Neural progenitor cell (in vitro differentiated cells): ENCODE measurements around the gene FOXO1. TPM values are rescaled to one million over a fixed set of nuclear protein-coding genes. Genes with fewer than 3 reads are reported as not detected.

ENCODE experiments used
- DNase-seq: peaks from one replicate; pipeline ENCODE4 v3.0.0-alpha.2; 2016; ENCODE audit warnings: low spot score
- H2AFZ ChIP-seq: fragments of 200-600 bp; sonication (generic); replicated peaks from 2 replicates; pipeline ENCODE4 v1.6.1; 2016; ENCODE audit warnings: antibody characterized with exemption
- H3F3A ChIP-seq: fragments of 200-600 bp; sonication (generic); 2 replicates; pipeline ENCODE4 v1.6.1; 2016; ENCODE audit warnings: antibody characterized with exemption, low read depth
- H3K27ac ChIP-seq: fragments of 200-600 bp; sonication (generic); 2 replicates; pipeline ENCODE4 v1.5.1; 2016; ENCODE audit warnings: mild to moderate bottlenecking
- H3K27me3 ChIP-seq: fragments of 200-600 bp; sonication (generic); 2 replicates; pipeline ENCODE4 v1.6.1; 2016; ENCODE audit warnings: mild to moderate bottlenecking, moderate library complexity
- H3K36me3 ChIP-seq: fragments of 200-600 bp; sonication (generic); 2 replicates; pipeline ENCODE4 v1.5.1; 2016
- H3K4me1 ChIP-seq: fragments of 200-600 bp; sonication (generic); 2 replicates; pipeline ENCODE4 v1.6.1; 2016; ENCODE audit warnings: mixed run types
- H3K4me2 ChIP-seq: fragments of 200-600 bp; sonication (generic); 2 replicates; pipeline ENCODE4 v1.6.1; 2016
- H3K4me3 ChIP-seq: fragments of 200-600 bp; sonication (generic); 2 replicates; pipeline ENCODE4 v1.5.1; 2016
- H3K79me2 ChIP-seq: fragments of 200-600 bp; sonication (generic); 2 replicates; pipeline ENCODE4 v1.6.1; 2016; ENCODE audit warnings: low read depth
- H3K9ac ChIP-seq: fragments of 200-600 bp; sonication (generic); 2 replicates; pipeline ENCODE4 v1.6.1; 2016
- H3K9me3 ChIP-seq: fragments of 200-600 bp; sonication (generic); 2 replicates; pipeline ENCODE4 v1.5.1; 2016; ENCODE audit warnings: low read depth
- H4K20me1 ChIP-seq: fragments of 200-600 bp; sonication (generic); 2 replicates; pipeline ENCODE4 v1.6.1; 2016; ENCODE audit warnings: low read depth
- H3K27ac Mint-ChIP-seq: 3 replicates; pipeline ENCODE4 v1.8.0; 2021; ENCODE audit warnings: mixed read lengths
- H3K27me3 Mint-ChIP-seq: 2 replicates; pipeline ENCODE4 v1.8.0; 2022; ENCODE audit warnings: low read depth, mild to moderate bottlenecking, inconsistent platforms, moderate library complexity, mixed read lengths; ENCODE audit not compliant: insufficient read depth
- H3K36me3 Mint-ChIP-seq: 3 replicates; pipeline ENCODE4 v1.8.0; 2021; ENCODE audit warnings: mixed read lengths
- H3K4me1 Mint-ChIP-seq: 3 replicates; pipeline ENCODE4 v1.8.0; 2021; ENCODE audit warnings: mixed read lengths
- H3K4me3 Mint-ChIP-seq: 3 replicates; pipeline ENCODE4 v1.8.0; 2021; ENCODE audit warnings: mild to moderate bottlenecking, moderate library complexity, mixed read lengths
- H3K9me3 Mint-ChIP-seq: 3 replicates; pipeline ENCODE4 v1.8.0; 2020; ENCODE audit warnings: mixed read lengths
- CTCF ChIP-seq: fragments of 200-600 bp; sonication (generic); IDR thresholded peaks from 2 replicates; pipeline ENCODE4 v1.5.1; 2017; ENCODE audit warnings: antibody characterized with exemption, mild to moderate bottlenecking
- EZH2 ChIP-seq: fragments of 200-600 bp; sonication (generic); IDR thresholded peaks from 2 replicates; pipeline ENCODE4 v1.6.1; 2017; ENCODE audit warnings: antibody characterized with exemption, mild to moderate bottlenecking, moderate library complexity
- EZH2phosphoT487 ChIP-seq: fragments of 200-600 bp; sonication (generic); IDR thresholded peaks from 2 replicates; pipeline ENCODE4 v1.6.1; 2017; ENCODE audit warnings: antibody characterized with exemption
- total RNA-seq: library from RNA; depleted of rRNA; stranded (reverse); fragments of >200 nt; gene quantifications from 2 replicates; pipeline ENCODE4 v1.2.3, GENCODE V29; 2015; ENCODE audit warnings: low replicate concordance

The FOXO1 gene
- total RNA-seq, 1 donor from 2014 or later = 3.7 TPM

GRCh38 chr13:40586886-40587565 lies 79.4 kb downstream of the FOXO1 start:
- Histone ChIP-seq H3K9me3 (no peaks in the 10 kb centered on the region), H3K9ac (no peak overlapping the region), H3K36me3 (no peaks in the 10 kb centered on the region), H2AFZ (no peak overlapping the region), H3K4me1 (peaks cover 18% of the 10 kb centered on the region), H3K4me2 (no peak overlapping the region), H4K20me1 (no peaks in the 10 kb centered on the region), H3K27ac (no peak overlapping the region), H3K4me3 (no peak overlapping the region), H3K79me2 (no peaks in the 10 kb centered on the region), H3F3A (no peaks in the 10 kb centered on the region), H3K27me3 (no peaks in the 10 kb centered on the region)
- Mint-ChIP-seq H3K36me3 (peaks cover 8% of the 10 kb centered on the region), H3K4me3 (no peak overlapping the region), H3K9me3 (peaks cover 24% of the 10 kb centered on the region), H3K4me1 (peaks cover 51% of the 10 kb centered on the region), H3K27ac (no peak overlapping the region), H3K27me3 (peaks cover 2% of the 10 kb centered on the region)
- TF ChIP-seq EZH2phosphoT487 = no peak
- no peak for TF ChIP-seq EZH2
- TF ChIP-seq CTCF = no peak
- DNase-seq = no peak

GRCh38 chr13:40585911-40586471 lies 80.5 kb downstream of the FOXO1 start:
- no peak overlapping the region for H2AFZ ChIP-seq
- peaks cover 7% of the 10 kb centered on the region for H3K36me3 Mint-ChIP-seq
- no peak overlapping the region for H3K4me3 Mint-ChIP-seq
- no peak overlapping the region for H3K4me2 ChIP-seq
- H3K9me3 ChIP-seq = no peaks in the 10 kb centered on the region
- peak overlapping the region; percentile 8 for H3K27ac Mint-ChIP-seq
- no peak overlapping the region for H3K4me3 ChIP-seq
- peaks cover 22% of the 10 kb centered on the region for H3K9me3 Mint-ChIP-seq
- no peaks in the 10 kb centered on the region for H3K36me3 ChIP-seq
- no peaks in the 10 kb centered on the region for H4K20me1 ChIP-seq
- peaks cover 18% of the 10 kb centered on the region for H3K4me1 ChIP-seq
- TF ChIP-seq EZH2 (no peak), CTCF (no peak), EZH2phosphoT487 (no peak)
- peaks cover 50% of the 10 kb centered on the region for H3K4me1 Mint-ChIP-seq
- H3F3A ChIP-seq = no peaks in the 10 kb centered on the region
- no peak for DNase-seq
- H3K9ac ChIP-seq = no peak overlapping the region
- no peaks in the 10 kb centered on the region for H3K79me2 ChIP-seq
- H3K27me3 ChIP-seq = no peaks in the 10 kb centered on the region
- H3K27me3 Mint-ChIP-seq = peaks cover 2% of the 10 kb centered on the region
- H3K27ac ChIP-seq = no peak overlapping the region

GRCh38 chr13:40583738-40584137 lies 82.7 kb downstream of the FOXO1 start:
- no peak overlapping the region for H3K4me3 ChIP-seq
- H3K27ac ChIP-seq = no peak overlapping the region
- H3F3A ChIP-seq = no peaks in the 10 kb centered on the region
- no peak overlapping the region for H3K4me2 ChIP-seq
- no peak for DNase-seq
- Mint-ChIP-seq H3K9me3 (peaks cover 22% of the 10 kb centered on the region), H3K4me1 (peaks cover 31% of the 10 kb centered on the region), H3K4me3 (no peak overlapping the region), H3K36me3 (peaks cover 9% of the 10 kb centered on the region), H3K27me3 (peaks cover 2% of the 10 kb centered on the region), H3K27ac (no peak overlapping the region)
- no peaks in the 10 kb centered on the region for H3K79me2 ChIP-seq
- H3K4me1 ChIP-seq = peaks cover 11% of the 10 kb centered on the region
- H3K27me3 ChIP-seq = no peaks in the 10 kb centered on the region
- H3K36me3 ChIP-seq = no peaks in the 10 kb centered on the region
- TF ChIP-seq CTCF = no peak
- TF ChIP-seq EZH2phosphoT487 = no peak
- no peak for TF ChIP-seq EZH2
- H2AFZ ChIP-seq = no peak overlapping the region
- H3K9me3 ChIP-seq = no peaks in the 10 kb centered on the region
- no peak overlapping the region for H3K9ac ChIP-seq
- no peaks in the 10 kb centered on the region for H4K20me1 ChIP-seq
